ENCODE measurements around the gene TDP1.

DNA sequence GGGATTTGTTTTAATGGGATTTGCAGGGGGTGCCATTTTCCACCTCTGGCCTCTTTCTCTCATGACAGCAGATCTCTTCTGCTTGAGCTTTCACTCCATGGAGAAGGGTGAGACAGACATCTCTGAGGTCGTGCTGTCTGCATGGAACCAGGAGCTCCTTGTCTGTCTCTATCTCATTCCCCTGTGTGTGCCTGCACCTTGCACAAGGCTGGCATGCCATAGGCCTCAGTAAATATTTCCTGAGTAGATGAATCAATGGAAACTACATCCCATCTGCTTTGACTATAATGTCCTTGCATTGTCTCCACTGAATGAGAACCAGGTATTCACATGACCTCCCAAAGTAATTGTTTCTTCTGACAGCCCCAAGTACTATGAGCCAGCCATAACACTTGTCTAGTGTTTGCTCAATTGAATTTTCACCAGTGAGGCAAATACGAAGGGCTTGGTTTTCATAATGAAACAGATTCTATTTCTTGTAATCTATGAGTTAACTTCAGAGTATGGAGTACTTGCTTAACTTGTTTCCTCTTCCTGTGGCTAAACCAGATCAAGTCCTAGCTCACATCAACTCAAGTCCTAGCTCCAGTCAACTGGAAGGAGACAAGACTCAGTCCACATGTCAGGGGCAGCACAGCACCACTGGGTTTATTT is 138.3 kb downstream of the TDP1 start:
- TF ChIP-seq YY1 (IDR thresholded peaks at IDR 0.05; ENCODE audit: insufficient read depth, insufficient read length) (no peak), SUZ12 (IDR thresholded peaks at IDR 0.05; ENCODE audit: extremely low read depth, insufficient read depth, insufficient read length) (no peak)
